ENCODE data around the gene CETP.

DNA sequence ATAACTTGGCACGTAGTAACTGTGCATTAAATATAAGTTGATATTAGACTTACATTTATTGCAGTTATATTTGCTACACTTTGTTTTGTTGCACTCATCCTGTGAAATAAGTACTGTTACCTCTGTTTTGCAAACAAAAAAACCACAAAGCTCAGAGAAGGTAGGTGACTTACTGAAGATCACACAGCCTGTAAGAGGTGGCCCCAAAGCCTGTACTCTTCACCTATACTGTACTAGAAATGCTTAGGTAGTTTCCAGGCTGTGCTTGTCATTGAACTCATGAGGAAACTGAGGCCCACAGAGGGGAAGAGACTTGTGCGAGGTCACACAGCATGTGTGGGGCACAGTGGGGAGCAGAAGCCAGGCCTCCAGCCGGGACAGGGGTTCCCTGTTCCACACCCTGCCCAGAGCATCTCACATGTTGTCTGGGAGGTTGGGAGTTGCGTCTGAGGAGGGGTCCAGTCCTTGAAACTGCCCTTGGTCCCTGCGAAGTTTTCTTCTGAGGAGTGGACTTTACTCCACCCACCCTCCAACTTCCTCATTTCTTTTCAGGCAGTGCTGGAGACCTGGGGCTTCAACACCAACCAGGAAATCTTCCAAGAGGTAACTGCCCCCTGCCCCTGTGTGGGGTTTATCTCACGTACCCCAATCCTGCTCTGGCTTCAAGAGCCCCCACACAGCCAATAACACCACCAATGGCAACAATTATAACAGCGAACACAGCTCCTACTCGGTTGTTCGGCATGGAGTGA is 13.0 kb downstream of the CETP start:
- TF ChIP-seq, protein P1, sequence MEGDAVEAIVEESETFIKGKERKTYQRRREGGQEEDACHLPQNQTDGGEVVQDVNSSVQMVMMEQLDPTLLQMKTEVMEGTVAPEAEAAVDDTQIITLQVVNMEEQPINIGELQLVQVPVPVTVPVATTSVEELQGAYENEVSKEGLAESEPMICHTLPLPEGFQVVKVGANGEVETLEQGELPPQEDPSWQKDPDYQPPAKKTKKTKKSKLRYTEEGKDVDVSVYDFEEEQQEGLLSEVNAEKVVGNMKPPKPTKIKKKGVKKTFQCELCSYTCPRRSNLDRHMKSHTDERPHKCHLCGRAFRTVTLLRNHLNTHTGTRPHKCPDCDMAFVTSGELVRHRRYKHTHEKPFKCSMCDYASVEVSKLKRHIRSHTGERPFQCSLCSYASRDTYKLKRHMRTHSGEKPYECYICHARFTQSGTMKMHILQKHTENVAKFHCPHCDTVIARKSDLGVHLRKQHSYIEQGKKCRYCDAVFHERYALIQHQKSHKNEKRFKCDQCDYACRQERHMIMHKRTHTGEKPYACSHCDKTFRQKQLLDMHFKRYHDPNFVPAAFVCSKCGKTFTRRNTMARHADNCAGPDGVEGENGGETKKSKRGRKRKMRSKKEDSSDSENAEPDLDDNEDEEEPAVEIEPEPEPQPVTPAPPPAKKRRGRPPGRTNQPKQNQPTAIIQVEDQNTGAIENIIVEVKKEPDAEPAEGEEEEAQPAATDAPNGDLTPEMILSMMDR (IDR thresholded peaks at IDR 0.05), result no peak
- no peak for TF ChIP-seq POLR2A (IDR thresholded peaks at IDR 0.05)

Measured in adrenal gland (tissue), 5 donors.